Globus pallidus (tissue), 1 donor: ENCODE results near the gene HARS2.
"Not testable (repeated sequence)": the region's sequence is repeated elsewhere in the genome, so short reads cannot be mapped to it uniquely, and the experiment has no call there.

Experiments used
- DNase-seq: peaks from one replicate; pipeline ENCODE4 v3.0.0-alpha.2; 2015; ENCODE audit warnings: low spot score

Gene HARS2

DNA sequence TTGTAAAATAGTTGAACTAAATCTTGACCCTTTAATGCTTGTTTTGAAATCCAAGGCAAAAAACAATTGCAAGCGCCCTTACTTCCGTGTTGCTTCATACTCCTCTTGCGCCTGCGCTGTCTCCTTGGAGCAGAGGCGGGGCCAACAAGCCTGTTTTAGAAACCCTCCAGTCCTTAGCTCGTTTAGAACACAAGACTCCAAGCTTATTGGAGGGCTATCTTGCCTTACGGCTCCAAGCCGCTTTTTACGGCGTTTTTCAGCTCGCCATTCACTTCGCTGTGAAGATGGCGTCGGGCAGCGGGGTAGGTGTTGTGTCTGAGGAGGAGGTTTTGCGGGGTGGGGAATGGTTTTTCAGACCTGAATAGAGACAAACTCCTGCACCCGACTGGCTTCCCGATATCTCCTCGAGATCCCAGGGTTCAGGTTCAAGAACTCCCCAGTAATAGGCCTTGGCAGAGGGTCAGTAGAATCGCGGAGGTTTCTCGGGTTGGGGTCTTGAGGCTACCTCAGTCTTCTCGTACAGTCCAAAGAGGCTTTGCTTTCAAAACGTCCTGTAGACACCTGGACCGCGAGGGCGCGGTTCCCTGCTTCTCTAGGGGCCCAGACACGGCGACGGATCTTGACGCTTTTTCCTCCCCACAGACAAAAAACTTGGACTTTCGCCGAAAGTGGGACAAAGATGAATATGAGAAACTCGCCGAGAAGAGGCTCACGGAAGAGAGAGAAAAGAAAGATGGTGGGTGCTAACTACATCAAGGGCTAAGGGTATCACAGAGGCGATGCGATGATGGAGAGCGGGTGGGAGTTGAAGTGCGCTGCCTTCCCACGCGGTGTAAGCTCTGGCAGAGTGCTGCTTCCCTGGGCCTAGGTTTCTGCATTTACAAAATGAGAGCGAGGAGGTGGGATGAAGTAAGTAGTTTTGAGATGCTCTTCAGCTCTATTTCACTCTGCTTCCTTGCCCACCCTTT lies 9.2 kb downstream of the HARS2 start, which contains the start of gene ZMAT2:
Gene ZMAT2 (plus strand): TSS at position 271 of the 968 bp plus-strand sequence. CDS start 14 bp downstream, at position 285.
- DNase-seq = peak; percentile 99

DNA sequence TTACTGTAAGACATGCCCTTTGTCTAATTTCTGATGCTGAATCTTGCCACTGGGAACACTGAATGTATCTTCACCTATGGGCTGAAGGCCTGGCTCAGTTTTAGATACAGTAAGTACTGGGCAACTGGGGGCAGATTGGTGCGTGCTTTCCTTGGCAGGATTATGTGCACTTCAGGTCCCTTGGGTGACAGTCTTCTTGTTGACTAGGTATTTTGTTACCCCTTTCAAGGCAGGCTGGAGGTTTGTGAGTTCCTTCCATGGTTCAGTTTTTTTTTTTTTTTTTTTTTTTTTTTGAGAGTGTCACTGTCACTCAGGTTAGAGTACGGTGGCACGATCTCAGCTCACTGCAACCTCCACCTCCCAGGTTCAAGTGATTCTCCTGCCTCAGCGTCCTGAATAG lies 16.6 kb downstream of the HARS2 start:
- DNase-seq = no peak

DNA sequence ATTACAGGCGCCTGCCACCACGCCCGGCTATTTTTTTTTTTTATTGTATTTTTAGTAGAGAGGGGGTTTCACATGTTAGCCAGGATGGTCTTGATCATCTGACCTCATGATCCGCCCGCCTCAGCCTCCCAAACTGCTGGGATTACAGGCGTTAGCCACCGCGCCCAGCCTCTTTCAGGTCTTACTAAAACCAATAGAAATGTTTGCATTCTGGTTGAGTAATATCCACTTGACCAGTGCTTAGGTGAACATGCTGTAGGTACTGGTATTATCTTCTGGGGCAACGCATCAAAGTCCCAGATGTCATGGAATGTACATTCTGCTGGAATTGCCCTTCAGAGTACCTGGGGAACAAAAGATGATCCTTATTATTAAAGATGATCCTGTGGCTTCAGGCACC lies 17.5 kb downstream of the HARS2 start:
- not testable (repeated sequence) for DNase-seq

DNA sequence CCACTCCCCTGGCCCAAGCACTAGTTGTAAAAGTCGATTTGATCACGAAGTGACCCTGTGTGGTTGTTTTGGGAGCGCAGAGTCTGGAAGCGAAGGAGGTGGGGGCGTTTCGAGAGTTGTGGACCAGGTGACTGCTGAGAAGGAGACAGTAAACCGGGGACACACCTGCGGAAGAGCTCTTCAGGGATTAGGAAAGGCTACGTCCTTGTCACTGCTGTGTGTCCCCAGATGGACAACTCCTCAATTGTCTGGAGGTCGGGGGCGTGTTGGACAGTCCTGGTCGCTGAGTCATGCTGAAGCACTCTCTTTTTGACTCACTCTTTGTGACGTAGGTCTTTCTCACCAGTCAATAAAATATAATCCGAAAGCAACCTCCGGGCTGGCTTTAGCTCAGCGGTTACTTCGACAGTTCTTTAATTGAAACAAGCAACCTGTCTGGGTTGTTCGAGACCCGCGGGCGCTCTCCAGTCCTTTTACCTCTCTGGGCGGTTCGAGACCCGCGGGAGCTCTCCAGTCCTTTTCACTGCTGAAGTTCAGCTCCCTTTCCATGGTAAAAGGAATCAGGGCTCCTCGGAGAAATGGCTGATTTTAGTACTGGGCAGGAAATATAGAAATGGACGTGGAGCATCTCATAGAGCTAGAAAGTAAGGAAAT lies 19.8 kb downstream of the HARS2 start:
- DNase-seq = peak; percentile 81

DNA sequence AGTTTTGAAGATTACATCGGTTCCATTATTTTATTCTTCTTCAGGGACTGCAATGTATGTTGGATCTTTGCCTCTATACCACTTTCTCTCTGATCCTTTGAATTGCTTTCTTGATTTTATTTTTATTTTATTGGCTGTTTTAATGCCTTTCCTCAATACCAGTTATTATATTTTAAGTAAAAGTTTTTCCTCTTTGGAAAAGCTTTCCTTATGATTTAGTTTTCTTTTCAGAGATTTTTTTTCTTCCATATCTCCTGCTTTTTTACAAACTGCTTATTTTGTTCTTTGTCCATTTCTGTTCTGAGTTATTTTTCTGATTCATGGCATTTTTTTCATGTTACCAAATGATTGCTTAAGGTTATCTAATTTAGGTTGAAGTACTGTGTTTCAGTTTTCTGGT lies 20.5 kb downstream of the HARS2 start:
- DNase-seq = no peak

DNA sequence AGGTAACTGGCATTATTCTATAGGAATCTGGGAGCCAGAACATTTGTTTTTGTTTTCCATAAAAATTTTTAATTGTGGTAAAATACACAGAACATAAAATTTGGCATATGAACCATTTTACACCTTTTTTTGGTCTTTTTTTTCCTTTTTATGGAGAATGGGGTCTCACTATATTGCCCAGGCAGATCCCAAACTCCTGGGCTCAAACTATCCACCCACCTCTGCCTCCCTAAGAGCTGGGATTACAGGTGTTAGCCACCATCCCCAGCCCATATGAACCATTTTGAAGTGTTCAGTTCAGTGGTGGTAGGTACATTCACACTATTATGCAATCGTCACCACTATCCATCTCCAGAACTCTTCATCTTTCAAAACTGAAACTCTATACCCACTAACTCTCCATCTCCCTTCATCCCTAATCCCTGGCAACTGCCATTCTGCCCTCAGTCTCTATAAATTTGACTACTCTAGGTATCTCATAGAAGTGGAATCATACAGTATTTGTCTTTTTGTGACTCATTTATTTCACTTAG lies 22.4 kb downstream of the HARS2 start:
- no peak for DNase-seq

DNA sequence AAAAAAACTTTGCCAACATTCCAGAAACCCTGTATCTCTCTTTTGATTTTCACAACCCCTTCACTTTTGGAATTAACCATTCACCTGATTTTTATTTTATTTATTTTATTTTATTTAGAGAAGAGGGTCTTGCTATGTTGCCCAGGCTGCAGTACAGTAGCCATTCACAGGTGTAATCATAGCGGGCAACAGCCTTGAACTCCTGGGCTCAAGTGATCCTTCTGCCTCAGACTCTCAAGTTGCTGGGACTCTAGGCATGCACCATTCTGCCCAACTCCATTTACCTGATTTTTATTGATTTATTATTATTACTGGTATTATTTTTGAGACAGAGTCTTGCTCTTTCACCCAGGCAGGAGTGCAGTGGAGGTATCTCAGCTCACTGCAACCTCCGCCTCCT lies 25.0 kb downstream of the HARS2 start:
- DNase-seq = not testable (repeated sequence)

DNA sequence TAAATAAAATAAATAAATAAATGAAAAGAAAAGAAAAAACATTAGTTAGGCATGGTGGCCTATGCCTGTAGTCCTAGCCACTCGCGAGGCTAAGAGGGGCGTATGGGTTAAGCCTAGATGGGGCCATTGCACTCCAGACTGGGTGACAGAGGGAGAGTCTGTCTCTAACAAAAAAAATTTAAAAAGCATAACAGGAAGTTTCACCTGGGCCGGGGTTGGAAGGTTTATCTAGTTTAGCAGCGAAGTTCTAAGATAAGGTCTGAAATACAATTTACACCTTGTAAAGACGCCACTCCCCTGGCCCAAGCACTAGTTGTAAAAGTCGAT lies 27.0 kb downstream of the HARS2 start:
- no peak for DNase-seq

DNA sequence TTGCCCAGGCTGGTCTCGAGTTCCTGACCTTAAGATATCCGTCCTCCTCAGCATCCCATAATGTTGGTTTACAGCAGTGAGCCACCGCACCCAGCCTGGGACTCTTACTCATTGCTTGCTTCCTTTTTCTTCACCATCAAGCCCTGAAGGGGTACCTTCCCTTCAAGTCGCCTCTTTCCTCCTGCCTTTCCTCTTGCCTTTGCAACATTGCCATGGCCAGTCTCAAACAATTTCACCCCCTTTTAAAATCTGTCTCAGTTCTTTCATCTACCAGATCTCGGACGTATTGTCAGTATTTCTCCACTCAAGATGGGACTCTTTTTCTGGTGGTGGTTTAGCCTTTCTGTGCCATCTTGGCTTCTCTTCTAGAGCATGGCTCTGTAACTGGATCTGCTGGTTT lies 29.5 kb downstream of the HARS2 start:
- DNase-seq = not testable (repeated sequence)

DNA sequence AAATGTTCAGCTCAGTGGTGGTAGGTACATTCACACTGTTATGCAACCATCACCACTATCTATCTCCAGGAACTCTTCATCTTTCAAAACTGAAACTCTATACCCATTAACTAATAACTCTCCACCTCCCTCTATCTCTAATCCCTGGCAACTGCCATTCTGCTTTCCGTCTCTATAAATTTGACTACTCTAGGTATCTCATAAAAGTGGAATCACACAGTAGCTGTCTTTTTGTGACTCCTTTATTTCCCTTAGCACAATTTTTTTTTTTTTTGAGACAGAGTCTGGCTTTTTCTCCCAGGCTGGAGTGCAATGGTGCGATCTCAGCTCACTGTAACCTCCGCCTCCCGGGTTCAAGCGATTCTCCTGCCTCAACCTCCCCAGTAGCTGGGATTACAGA lies 30.1 kb downstream of the HARS2 start:
- DNase-seq = not testable (repeated sequence)

DNA sequence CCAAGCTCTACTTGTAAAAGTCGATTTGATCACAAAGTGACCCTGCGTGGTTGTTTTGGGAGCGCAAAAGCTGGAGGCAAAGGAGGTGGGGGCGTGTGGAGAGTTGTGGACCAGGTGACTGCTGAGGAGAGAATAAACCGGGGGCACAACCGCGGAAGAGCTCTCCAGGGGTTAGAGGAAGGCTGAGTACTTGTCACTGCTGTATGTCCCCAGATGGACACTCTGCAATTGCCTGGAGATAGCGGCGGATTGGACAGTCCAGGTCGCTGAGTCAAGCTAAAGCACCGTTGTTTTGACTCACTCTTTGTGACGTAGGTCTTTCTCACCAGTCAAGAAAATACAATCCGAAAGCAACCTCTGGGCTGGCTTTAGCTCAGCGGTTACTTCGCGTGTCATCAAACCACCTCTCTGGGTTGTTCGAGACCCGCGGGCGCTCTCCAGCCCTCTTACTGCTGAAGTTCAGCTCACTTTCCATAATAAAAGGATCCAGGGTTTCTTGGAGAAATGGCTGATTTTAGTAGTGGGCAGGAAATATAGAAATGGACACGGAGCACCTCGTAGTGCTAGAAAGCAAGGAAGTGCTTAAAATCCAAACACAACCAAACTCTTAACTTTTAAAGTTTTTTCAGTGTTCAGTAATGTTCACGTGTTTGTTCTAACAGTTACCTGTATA lies 34.7 kb downstream of the HARS2 start:
- DNase-seq = peak; percentile 14

DNA sequence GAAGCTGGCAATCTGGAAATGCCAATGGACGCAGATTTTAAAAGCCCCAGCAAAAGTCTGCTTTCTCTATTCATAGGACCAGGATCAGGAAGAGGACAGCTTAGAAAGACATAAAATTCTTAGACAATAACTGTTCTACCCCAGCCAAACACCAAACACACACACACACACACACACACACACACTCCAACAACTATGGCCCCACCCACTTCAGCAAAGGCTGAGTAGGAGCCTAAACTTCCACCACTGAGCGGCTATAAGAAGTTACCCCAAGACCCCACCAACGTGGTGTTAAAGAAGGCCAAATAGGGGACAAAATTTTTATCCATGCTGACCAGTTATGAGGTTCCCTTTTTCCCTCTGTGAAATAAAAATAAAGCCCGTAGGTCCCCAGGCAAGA lies 41.8 kb downstream of the HARS2 start:
- DNase-seq = no peak

DNA sequence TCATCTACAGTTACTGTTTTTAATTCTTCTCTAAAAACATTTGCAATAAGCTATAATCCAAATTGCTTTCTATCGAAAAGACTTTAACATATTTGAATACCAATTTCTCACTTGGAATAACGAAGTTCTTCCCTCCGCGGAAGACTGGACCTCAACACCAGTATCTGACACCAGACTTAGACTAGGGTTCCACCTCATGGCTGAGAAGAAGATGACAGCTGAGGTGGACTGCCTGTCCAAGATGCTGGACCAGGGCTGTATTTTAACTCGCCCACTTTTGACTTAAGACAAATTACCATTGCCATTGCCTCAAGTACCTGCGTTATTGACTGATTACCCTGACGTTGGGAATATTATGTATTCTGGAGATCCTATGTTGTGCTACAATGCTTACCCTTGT lies 43.1 kb downstream of the HARS2 start:
- DNase-seq = no peak

DNA sequence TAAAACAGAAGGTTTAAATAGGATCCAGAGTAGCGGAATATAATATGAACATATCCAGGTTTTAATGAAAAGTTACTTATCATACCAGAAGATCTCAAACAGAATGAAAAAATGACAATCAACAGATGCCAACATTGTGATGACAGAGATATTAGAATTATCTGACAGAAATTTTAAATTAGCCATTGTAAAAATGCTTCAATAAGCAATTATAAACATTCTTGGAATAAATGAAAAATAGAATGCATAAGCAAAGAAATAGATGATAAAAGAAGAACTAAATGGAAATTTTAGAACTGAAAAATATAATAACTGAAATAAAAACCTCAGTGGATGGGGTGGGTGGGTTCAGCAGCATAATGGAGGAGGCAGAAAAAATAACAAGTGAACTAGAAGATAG lies 46.2 kb downstream of the HARS2 start:
- no peak for DNase-seq

DNA sequence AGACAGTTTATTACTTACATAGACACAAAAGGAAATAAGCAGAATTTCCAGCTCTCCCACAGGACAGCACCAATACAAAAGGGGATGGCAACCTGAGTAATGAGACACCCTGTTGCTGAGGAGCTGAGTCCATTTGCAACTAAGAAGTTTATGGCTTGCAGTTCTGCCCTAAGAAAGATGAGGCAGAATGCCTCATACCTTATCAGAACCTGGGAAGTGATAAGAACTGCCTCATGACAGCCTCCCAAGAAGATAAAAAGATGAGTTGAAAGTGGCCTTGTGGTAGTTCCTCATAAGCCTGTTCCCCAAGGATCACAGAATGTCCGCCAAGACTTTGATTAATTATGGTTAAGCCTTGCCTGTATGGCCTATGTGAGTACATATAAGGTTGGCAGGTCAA lies 50.7 kb downstream of the HARS2 start:
- no peak for DNase-seq
